SK-N-SH (cell line): ENCODE measurements around the gene XPR1.

Experiments
- EZH2phosphoT487 ChIP-seq: fragments of 200-600 bp; sonication (generic); IDR thresholded peaks from 2 replicates; pipeline ENCODE4 v1.6.1; 2017; ENCODE audit warnings: low read depth, mixed run types, mild to moderate bottlenecking, antibody characterized with exemption, moderate library complexity, borderline replicate concordance
- GABPA ChIP-seq: IDR thresholded peaks from 2 replicates; pipeline ENCODE4 v1.4.0; 2012; ENCODE audit warnings: low read depth, mild to moderate bottlenecking
- POLR2AphosphoS5 ChIP-seq: IDR thresholded peaks from 2 replicates; pipeline ENCODE4 v1.6.1; 2012; ENCODE audit warnings: low read depth, low read length
- RAD21 ChIP-seq: IDR thresholded peaks from 2 replicates; pipeline ENCODE4 v1.6.1; 2012; ENCODE audit warnings: mild to moderate bottlenecking, low read length
- TF ChIP-seq, protein P1 (sequence below): IDR thresholded peaks from 2 replicates; pipeline ENCODE4 v1.4.0; 2012; ENCODE audit warnings: low read depth, borderline replicate concordance
- TF ChIP-seq, protein P2 (sequence below): IDR thresholded peaks from 2 replicates; pipeline ENCODE4 v1.6.1; 2012; ENCODE audit warnings: mild to moderate bottlenecking, low read depth, low read length, moderate library complexity
- TF ChIP-seq, protein P3 (sequence below): fragments of 200-600 bp; sonication (generic); IDR thresholded peaks from 2 replicates; pipeline ENCODE4 v1.6.1; 2017; ENCODE audit warnings: antibody characterized with exemption, mild to moderate bottlenecking, moderate library complexity
- TF ChIP-seq, protein P4 (sequence below): fragments of 150-350 bp; IDR thresholded peaks from 2 replicates; pipeline ENCODE4 v1.6.1; 2017; ENCODE audit warnings: antibody characterized with exemption, low read length, low read depth, borderline replicate concordance

DNA sequence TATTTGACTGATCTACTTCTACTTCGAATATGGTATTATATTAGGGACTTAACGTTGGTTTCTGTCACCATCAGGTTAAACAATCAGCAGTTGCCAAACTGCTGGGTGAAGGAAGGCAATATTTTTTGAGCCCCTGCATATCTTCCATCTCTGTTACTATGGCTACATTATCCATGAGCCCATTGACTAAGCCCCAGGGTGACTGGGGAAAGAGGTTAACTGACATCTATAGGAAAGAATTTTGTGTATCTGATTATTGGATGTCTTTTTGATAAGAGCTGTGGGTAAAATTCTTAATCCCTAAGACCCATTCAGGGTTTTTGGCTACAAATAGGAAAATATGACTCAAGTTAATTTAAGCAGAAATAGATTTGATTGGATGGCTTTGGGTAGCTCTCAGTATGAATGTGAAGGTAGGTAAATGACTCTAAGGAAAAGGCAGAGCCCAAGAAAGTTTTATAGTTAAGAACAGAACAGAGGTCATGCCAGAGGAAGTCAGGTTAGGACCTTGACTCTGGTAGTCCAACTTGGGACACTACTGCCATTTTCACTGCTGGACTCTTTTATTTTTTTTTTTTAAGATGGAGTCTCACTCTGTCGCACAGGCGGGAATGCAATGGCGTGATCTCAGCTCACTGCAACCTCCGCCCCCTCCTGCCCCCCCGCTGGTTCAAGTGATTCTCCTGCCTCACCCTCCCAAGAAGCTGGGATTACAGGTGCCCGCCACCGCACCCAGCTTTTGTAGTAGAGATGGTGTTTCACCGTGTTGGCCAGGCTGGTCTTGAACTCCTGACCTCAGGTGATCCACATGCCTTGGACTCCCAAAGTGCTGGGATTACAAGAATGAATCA lies 8.9 kb upstream of the XPR1 start:
- TF ChIP-seq, protein P1, sequence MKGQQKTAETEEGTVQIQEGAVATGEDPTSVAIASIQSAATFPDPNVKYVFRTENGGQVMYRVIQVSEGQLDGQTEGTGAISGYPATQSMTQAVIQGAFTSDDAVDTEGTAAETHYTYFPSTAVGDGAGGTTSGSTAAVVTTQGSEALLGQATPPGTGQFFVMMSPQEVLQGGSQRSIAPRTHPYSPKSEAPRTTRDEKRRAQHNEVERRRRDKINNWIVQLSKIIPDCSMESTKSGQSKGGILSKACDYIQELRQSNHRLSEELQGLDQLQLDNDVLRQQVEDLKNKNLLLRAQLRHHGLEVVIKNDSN = no peak
- TF ChIP-seq, protein P2, sequence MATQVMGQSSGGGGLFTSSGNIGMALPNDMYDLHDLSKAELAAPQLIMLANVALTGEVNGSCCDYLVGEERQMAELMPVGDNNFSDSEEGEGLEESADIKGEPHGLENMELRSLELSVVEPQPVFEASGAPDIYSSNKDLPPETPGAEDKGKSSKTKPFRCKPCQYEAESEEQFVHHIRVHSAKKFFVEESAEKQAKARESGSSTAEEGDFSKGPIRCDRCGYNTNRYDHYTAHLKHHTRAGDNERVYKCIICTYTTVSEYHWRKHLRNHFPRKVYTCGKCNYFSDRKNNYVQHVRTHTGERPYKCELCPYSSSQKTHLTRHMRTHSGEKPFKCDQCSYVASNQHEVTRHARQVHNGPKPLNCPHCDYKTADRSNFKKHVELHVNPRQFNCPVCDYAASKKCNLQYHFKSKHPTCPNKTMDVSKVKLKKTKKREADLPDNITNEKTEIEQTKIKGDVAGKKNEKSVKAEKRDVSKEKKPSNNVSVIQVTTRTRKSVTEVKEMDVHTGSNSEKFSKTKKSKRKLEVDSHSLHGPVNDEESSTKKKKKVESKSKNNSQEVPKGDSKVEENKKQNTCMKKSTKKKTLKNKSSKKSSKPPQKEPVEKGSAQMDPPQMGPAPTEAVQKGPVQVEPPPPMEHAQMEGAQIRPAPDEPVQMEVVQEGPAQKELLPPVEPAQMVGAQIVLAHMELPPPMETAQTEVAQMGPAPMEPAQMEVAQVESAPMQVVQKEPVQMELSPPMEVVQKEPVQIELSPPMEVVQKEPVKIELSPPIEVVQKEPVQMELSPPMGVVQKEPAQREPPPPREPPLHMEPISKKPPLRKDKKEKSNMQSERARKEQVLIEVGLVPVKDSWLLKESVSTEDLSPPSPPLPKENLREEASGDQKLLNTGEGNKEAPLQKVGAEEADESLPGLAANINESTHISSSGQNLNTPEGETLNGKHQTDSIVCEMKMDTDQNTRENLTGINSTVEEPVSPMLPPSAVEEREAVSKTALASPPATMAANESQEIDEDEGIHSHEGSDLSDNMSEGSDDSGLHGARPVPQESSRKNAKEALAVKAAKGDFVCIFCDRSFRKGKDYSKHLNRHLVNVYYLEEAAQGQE = no peak
- TF ChIP-seq GABPA (no peak), RAD21 (no peak), EZH2phosphoT487 (no peak), POLR2AphosphoS5 (no peak)
- TF ChIP-seq, protein P3, sequence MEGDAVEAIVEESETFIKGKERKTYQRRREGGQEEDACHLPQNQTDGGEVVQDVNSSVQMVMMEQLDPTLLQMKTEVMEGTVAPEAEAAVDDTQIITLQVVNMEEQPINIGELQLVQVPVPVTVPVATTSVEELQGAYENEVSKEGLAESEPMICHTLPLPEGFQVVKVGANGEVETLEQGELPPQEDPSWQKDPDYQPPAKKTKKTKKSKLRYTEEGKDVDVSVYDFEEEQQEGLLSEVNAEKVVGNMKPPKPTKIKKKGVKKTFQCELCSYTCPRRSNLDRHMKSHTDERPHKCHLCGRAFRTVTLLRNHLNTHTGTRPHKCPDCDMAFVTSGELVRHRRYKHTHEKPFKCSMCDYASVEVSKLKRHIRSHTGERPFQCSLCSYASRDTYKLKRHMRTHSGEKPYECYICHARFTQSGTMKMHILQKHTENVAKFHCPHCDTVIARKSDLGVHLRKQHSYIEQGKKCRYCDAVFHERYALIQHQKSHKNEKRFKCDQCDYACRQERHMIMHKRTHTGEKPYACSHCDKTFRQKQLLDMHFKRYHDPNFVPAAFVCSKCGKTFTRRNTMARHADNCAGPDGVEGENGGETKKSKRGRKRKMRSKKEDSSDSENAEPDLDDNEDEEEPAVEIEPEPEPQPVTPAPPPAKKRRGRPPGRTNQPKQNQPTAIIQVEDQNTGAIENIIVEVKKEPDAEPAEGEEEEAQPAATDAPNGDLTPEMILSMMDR = no peak
- TF ChIP-seq, protein P4, sequence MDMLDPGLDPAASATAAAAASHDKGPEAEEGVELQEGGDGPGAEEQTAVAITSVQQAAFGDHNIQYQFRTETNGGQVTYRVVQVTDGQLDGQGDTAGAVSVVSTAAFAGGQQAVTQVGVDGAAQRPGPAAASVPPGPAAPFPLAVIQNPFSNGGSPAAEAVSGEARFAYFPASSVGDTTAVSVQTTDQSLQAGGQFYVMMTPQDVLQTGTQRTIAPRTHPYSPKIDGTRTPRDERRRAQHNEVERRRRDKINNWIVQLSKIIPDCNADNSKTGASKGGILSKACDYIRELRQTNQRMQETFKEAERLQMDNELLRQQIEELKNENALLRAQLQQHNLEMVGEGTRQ = no peak
